Activated CD8-positive, alpha-beta memory T cell treated with anti-CD3 and anti-CD28 coated beads for 1 hour (primary cell): ENCODE results near the gene MYO1C.

Experiments used
- DNase-seq, 2 donors: peaks; one replicate each; pipeline ENCODE4 v3.0.0-alpha.2; 2020; ENCODE audit warnings: low read depth in 1 of 2; ENCODE audit errors: extremely low read depth in 1 of 2

Gene MYO1C

DNA sequence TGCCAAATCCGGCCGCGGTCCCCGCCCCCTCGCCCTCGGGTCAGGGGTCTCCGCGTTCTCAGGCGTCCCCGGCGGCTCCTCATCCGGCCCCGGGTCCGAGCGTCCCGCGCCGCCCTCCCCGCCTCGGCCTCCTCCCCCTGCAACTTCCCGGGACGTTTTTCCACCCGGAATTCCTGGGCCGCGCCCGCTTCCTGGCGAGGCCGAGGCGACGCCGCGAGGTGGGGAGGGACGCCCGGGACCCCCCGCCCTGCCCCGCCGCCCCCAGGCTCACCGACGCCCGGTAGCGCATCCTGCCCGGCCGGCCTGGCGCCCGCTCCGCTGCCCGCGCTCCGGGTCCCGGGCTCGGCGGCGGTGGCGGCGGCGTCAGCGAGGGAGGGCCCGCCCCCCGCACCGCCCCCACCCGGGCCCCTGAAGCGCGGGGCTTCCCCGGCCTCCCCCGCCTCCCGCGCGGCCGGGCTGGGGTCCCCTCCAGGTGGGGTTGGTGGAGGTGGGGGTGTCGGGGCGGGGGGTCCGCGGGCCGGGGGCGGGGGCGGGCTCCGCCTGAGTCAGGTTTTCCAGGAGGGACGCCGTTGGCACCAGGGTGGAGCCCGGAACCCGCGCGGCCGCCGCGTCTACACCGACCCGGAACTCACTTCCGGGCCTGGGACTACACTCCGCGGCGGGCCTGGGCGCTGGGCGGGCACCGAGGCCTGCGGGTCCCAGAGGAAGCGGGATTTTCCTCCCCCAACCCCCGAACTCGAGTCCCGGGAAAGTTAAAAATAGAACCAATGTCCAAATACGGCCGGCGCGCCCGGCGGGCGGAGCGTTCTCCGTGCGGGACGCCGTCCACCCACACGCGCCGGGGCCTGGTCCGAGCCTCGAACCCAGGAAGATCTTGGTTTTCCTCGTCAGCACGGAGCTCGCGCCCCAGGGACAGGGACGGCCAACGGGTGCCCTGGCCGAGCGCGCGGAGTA, 6.8 kb downstream of the MYO1C start:
- DNase-seq: peak in 1 of 2 donors; percentile 52

DNA sequence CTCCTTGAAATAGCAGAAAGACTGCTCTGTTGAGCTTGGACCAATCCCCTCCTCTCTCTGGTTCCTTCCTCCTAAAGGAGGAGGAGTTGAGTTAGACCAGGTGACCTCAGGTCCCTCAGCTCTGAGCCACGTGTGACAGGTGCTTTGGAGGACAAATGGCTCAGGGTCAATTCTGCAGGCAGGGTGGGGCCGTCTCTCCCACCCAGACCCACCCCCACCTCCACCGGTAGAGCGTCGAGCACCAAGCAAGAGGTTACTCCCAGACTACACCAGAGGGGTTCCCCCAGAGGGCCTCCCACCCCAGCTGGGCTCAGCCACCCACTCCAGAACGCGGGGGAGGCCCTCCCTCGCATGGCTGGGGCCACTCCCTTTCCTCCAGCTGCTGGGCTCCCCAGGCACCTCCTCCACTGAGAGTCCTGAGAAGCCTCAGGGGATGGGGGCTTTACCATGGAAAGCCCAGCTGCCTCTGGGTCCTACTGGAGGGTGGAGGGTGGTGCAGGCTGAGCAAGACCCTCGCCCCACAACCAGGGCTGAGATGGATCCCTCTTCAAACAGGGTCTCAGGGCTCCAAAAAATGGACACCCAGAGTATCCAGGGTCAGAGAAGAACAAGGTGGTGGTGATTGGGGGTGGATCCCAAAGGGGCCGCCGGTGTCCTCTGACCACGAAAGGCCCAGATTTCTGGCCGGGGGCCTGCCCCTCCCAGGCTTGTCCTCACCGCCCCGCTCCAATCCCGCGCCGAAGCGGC, 7.6 kb downstream of the MYO1C start:
- DNase-seq: no peak

DNA sequence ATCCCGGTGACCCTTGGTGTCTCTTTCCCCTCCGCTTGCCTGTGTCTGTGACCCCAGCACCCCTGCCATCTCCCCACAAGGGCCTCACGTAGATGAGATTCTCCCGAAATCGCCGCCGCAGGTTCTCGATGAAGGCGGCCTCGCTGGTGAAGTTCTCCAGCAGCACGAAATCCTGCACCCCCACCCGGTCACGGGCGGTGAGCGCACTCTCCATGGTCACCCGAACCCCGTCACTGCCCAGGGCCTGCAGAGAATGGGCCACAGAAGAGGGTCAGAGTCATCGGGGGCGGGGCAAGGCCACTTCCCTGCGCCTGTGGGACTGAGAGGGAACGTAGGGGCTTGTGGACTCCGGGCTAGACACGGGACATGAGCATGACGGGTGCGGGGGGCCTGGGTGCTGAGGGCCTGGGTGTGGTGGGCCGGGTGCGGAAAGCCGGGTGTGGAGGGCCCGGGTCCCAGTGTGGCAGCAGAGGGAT, 8.4 kb downstream of the MYO1C start:
- no peak for DNase-seq

DNA sequence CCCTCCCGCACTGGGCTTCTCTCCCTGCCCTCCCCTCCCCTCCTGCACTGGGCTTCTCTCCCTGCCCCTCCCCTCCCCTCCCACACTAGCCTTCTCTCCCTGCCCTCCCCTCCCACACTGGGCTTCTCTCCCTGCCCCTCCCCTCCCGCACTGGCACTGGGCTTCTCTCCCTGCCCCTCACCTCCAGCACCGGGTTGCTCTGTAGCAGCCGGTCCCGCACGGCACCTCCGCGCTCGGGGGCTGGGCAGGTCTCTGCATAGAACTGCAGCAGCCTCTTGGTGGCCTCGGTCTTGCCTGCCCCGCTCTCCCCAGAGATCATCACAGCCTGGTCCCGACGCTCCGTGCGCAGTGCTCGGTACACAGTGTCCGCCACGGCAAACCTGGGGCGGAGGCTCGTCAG, 9.8 kb downstream of the MYO1C start:
- no peak for DNase-seq

DNA sequence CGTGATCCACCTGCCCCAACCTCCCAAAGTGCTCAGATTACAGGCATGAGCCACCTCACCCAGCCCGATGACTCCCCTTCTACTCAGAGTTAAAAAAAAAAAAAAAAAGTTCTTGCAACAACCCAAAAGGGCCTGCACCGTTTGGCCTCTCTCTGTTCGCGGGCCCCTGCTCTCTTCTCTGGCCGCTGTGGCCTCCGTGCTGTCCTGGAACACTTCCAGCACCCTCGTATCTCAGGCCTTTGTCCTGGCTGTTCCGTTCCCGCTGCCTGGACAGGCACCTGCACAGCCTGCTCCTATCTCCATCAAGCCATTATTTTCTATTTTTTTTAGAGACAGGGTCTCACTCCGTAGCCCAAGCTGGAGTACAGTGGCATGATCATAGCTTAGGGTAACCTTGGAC, 10.8 kb downstream of the MYO1C start:
- no peak for DNase-seq

DNA sequence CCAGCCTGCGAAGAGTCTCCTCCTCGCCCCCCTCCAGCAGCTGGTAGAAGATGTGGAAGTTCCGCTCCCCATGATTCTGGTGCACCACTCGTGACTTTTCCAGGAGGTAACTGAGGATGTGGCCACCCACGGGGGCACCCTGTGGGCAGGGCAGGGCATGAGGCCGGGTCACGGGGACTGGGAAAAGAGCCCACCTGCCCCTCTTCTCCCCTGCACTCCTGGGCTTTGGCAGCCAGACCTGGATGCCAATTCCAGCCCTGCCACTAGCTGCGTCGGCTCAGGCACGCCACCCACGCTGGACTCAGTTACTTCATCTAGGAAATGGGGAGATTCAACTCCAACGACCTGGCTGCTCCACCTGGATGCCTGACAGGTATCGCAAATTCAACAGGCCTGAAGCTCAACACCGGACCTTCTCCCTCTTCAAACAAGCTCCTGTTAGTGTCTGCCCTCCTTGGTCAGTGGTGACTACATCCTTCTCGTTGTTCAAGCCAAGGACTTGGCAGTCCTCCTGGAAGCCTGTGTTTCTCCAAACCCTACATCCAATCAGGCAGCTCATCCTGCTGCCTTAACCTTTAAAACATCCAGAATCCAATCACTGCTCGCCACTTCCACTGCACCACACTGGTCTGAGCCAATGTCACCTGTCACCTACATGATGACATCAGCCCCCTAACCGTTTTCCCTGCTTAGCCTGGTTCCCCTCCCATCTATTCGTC, 11.6 kb downstream of the MYO1C start:
- no peak for DNase-seq

DNA sequence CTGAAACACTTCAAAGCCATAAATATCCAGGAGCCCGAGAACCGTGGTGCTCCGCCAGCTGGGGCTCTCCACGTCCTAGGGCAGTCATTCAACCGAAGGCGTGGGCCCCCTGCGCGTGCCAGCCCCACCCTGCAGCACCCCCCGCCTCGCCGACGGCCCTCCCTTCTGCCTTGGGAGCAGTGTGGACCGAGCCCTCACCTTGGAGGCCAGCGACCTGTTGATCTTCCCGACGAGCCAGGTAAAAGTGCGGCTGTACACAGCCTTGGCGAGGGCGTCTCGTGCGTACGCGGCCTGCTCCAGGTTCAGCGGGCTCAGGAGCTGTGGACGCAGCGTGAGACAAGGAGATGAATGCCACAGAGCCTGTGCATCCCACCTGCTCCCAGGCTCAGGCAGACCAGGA, 14.1 kb downstream of the MYO1C start:
- no peak for DNase-seq

DNA sequence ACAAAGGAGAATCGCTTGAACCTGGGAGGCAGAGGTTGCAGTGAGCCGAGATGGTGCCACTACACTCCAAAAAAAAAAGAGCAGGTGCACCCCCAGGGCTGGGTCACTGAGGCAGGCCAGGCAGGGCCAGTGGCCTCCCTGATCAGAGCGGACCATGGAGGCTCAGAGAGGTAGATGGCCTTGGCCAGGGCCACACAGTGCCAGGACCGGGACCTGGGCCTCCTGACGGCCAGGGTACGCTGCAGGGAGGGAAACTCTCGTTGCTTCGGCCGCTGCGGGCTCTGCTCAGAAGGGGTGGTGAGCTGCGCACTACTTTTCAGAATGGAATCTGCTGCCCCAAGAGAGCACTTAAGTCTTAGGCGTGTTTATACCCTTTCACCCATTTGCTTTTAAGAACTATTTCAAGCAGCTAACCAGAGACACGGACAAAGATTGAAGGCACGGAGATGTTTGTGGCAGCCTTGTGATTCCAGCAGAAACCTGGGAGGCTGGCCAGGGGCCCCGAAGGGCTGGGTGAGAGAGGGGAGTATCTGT, 17.1 kb downstream of the MYO1C start:
- DNase-seq: no peak

DNA sequence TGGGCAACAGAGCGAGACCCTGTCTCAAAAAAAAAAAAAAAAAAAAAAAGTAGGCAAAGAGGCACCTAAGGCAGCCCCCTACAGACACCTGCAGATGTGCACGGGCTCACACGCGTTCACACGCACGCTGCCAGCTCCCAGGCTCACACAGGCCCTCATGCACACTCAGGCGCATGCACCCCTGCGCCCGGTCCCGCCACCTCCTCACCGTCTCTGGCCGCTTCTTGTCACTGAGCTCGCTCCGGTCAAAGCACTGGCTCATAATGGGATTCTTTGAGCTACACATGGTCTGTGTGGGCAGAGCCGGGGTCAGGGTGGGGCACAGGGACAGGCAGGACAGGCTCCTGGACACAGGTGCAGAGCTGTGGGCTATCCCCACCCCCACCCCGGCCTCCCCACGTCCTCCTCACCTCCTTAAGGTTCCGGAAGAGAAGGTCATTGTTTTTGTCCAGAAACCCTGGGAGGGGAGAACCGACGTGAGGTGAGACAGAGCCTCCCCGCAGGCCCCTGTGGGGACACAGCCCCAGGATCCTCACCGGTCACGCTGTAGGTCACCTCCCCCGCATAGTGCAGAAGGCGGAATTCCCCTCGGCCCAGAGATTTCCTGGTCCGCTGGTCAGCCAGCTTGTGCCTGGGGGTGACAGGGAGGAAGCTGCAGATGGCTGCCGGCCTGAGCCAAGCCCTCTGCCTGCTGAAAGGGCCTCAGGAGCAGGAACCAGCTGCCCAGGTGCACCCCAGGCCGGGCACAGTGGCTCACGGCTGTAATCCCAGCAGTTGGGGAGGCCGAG, 17.9 kb downstream of the MYO1C start:
- no peak for DNase-seq

DNA sequence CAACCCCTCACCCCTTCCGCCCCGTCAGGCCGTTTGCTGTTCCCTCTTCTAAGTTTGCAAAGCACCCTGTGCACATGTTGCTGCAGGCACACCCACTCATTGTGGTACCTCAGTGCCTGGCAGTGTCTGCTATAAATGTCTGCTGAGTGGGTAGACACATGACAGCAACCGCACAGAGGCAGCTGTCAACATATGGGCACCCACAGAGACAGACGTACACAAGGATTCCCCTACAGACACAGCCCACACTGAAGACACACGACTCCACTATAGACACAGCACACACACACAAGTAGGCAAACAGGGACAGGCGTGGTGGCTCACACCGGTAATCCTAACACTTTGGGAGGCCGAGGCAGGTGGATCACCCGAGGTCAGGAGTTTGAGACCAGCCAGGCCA, 18.6 kb downstream of the MYO1C start:
- DNase-seq: no peak

DNA sequence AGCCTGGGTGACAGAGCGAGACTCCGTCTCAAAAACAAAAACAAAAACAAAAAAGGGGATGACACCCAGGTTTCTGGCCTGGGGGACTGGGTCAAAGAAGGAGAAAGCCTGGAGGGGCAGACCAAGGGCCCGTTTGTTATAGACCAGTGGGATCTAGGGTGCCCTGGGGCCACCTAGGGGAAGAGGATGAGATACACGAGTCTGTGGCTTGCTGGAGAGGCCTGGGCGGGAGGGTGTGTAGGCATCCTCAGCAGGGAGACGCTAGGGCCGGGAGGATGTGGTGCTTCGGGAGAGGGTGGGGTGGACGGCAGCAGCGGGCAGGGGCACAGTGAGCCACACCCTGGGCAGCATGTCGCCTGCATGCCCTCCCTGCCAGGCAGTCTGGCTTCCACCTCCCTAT, 19.3 kb downstream of the MYO1C start:
- DNase-seq: no peak

DNA sequence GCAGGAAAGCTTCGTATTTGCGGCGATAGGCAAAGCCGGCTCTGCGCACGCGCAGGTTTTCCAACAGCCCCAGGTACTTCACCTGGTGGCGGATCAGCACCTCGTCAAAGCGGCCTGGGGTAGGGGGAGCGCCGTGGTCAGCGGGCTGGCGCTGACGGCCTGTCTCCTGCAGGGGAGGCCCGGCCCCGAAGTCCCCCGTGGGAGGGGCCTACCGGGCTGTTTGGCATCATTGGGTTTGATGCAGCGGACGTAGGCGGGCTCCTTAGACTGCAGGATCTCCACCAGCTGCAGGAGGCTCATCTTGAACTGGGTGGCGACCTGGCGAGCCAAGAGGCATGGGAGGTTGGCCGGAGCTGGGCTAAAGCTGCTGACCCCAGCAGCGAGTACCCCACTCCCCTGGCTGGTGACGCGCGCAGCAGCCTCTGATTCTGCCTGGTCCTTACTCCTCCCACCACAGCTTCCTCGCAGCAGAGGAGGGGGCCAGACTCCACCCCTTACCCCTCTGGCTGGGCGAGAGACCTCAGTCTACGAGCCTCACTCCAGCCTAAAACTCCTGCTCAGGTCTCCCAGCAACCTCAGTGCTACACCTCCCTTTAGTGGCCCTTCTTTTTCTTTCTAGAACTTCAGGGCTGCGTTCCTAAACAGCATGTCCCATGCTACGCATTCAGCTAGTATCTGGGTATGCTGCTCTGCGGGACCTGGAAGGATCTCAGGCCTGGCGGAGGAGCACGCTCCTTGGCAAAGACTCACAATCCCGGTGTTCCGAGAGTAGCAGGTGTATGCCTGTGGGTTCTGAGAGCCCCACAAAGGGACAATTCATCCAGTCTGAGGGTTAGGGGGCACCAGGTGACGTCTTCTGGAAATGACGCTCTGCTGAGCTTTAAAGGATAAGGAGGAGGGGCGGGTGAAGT, 20.3 kb downstream of the MYO1C start:
- no peak for DNase-seq

DNA sequence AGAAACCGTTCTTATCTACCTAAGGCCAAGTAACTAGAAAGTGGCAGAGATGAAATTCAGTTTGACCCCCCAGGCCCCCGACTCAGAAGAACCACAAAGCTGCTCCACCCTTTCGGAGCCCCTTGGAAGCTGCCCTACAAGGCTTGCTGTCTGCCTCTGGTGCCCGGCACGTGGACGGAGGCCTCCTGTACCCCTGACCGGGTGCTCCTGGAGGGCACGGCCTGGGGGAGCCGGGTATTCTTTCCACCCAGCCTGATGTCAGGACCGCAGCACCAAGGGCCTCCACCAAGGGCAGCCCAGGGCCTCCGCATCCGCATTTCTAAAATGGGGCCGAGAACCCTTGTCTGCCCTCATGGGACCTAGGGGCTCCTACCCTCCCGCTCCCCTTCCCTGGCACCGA, 21.0 kb downstream of the MYO1C start:
- DNase-seq: no peak

DNA sequence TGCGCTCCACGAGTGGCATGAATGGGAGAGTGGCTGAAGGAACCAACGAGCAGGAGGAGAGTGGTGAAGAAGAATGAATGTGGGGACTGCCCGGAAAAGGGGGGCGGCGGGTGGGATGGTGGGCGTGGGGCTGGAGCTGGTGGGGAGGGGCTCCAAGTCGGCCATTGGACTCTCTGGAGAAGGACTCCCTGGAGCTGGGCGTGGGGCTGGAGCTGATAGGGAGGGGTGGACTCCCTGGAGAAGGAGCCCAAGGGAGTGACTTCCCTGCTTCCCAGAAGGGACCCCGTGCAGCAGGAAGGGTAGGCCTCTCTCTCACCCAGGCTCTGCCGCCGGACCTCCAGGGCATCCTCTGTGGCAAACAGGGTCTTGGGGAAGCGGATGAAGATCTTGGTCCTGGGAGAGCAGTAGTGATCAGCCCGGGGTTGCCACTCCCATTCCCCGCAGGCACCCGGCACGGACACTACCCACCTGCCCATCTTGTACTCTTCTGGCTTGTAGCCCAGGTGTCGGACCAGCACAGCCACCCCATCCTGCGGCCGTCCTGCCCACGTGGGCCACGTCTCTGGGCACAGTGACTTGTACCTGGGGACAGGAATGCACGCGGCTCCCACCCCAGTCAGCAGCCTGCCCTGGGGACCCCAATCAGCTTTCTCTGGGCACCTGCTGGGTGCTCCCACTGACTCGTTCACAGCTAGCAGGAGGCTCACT, 21.6 kb downstream of the MYO1C start:
- DNase-seq: no peak

DNA sequence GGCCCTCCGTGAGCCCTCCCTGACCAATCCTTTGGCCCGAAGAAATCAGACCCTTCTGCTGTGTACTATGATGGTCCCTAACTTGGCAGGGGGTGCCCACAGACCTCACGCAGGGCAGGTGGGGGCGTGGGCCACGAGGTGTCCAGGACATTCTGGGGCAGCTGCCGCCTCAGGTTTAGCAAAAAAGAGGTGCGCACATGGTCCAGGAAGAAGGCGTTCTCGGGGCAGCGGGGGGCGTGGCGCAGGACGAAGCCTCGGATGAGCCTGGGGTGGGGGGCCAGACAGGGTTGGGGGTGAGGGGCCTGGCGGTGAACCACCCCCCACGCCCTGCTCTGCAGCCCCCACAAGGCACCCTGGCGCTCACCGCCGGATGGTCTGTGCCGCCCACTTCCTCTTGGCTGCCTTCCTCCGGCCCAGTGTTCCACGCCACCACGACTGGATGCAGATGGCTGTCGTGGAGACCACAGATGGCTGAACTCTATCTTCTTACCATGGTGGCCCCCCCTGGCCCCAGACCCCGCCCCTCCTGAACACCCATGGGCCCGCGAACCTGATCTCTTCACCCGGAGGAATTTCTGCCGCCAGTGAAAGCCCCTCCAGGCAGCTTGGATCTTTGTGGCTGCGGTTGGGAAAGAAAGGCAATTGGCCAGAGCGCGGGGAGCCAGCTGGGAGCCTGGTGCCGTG, 22.3 kb downstream of the MYO1C start:
- DNase-seq: no peak

DNA sequence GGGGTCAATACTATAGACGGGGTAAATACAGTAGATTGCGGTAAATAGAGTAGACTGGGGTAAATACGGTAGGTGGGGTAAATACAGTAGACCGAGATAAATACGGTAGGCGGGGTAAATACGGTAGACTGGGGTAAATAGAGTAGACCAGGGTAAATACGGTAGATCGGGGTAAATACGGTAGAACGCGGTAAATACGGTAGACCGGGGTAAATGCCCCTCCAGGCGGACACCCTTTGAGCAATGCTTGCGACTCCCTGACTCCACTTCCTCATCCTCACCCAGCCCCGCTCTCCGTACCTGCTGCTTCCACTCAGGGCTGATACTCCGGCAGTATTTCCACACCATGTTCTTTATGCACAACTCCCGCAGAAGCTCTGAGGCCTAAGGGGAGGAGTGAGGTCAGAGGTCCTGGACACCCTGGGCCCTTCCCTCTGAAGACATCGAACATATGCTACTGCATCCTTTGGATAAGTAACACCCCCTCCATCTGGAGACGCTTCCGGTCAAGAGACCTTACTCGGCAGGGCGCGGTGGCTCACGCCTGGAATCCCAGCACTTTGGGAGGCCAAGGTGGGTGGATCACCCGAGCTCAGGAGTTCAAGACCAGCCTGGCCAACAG, 23.1 kb downstream of the MYO1C start:
- no peak for DNase-seq

DNA sequence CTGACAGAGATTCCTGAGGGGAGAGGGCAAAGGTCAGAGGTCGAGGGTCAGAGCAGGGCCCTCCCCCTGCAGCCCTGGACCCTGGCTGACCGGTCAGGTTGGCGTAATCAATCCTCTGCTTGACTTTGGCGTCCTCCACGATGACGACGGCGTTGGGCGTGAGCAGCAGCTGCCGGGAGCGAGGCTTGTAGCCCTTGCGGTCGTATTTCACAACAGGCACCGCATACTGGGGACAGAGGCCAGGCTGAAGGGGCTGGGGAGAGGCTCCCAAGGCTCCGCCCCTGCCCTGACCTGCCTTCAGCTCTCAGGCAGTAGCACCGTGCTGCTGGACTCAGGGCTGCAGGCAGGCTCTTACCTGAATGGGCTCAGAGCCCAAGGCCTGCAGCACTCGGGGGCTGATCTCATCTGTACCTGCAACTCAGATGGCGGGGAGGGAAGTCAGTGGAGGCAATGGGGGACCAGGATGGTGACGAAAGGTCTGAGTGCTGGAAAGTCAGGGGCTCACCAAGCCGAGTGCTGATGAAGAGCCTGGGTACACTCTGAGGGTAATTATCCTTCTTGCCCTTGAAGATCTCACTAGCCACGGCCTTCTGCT, 24.5 kb downstream of the MYO1C start:
- DNase-seq: no peak
